AG09309 (cell line): ENCODE measurements around the gene RNF167.
A peak's percentile ranks its signal among the peaks of the same experiment; 100 is the strongest.

Source experiments
- DNase-seq: peaks from one replicate; pipeline ENCODE4 v3.0.0-alpha.2; 2010; ENCODE audit warnings: low read depth
- H3K4me3 ChIP-seq: 2 replicates; pipeline ENCODE4 v1.5.1; 2011; ENCODE audit warnings: mild to moderate bottlenecking, low read depth, low read length, moderate library complexity; ENCODE audit not compliant: control insufficient read depth
- TF ChIP-seq, protein P1 (sequence below): IDR thresholded peaks from 2 replicates; pipeline ENCODE4 v1.5.1; 2011; ENCODE audit warnings: mild to moderate bottlenecking, low read depth, low read length, inconsistent platforms; ENCODE audit not compliant: insufficient read depth, control insufficient read depth; ENCODE audit errors: missing control alignments

RNF167 gene

DNA sequence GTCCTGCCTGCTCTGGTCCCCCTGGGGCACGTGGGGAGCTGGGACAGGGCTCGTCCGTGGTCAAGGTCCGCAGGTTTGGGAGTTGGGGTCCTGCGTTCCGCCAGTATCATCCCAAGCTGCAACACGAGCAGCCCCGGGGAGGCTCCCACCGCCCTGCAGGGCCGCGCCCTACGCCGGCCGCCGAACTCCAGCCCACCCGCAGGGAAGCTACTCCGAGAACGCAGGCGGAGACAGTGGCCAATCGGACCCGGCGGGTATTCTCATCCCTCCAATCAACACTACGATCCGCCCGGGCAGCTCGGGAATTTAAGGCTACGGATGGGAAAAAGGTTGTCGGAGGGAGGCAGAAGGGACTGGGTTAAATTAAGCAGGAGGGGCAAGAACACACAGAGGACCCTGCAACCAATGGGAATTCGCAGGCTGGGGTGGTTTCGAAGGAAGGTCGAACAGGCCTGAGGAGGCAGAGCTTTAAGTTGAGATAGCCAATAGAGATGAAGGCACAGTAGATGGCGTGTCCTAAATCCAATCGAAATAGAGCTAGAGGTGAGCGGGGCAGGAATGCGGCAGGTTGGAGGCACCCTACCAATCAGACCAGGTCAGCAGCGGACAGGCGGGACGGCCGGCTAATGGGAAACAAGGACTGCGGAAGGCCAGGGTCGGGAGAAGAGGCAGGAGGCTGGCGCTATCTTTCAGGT is 26.9 kb downstream of the RNF167 start:
- peak overlapping the region; percentile 87 for H3K4me3 ChIP-seq
- DNase-seq: peak; percentile 98
- TF ChIP-seq, protein P1, sequence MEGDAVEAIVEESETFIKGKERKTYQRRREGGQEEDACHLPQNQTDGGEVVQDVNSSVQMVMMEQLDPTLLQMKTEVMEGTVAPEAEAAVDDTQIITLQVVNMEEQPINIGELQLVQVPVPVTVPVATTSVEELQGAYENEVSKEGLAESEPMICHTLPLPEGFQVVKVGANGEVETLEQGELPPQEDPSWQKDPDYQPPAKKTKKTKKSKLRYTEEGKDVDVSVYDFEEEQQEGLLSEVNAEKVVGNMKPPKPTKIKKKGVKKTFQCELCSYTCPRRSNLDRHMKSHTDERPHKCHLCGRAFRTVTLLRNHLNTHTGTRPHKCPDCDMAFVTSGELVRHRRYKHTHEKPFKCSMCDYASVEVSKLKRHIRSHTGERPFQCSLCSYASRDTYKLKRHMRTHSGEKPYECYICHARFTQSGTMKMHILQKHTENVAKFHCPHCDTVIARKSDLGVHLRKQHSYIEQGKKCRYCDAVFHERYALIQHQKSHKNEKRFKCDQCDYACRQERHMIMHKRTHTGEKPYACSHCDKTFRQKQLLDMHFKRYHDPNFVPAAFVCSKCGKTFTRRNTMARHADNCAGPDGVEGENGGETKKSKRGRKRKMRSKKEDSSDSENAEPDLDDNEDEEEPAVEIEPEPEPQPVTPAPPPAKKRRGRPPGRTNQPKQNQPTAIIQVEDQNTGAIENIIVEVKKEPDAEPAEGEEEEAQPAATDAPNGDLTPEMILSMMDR: no peak

GRCh38 chr17:4967539-4968485 is 27.7 kb downstream of the RNF167 start, which contains the start of gene SPAG7:
Gene SPAG7, minus strand, starts transcription at chr17:4967817. Its CDS starts 13 bp downstream, at chr17:4967804.
- peak within 1 kb of the TSS; percentile 87 for H3K4me3 ChIP-seq
- DNase-seq: peak; percentile 94
- TF ChIP-seq, protein P1: no peak

- H3K4me3 ChIP-seq: peak overlapping the region; percentile 87
- DNase-seq: no peak
- TF ChIP-seq, protein P1: peak; percentile 1
These were observed 28.5 kb downstream of the RNF167 start for GRCh38 chr17:4968486-4969046.

- H3K4me3 ChIP-seq: peak overlapping the region; percentile 87
- TF ChIP-seq, protein P1: no peak
- peak; percentile 93 for DNase-seq
These were observed 29.0 kb downstream of the RNF167 start for GRCh38 chr17:4969047-4969550.

- peak overlapping the region; percentile 87 for H3K4me3 ChIP-seq
- TF ChIP-seq, protein P1: no peak
- DNase-seq: no peak
These were observed 29.6 kb downstream of the RNF167 start for GRCh38 chr17:4969551-4970173.

DNA sequence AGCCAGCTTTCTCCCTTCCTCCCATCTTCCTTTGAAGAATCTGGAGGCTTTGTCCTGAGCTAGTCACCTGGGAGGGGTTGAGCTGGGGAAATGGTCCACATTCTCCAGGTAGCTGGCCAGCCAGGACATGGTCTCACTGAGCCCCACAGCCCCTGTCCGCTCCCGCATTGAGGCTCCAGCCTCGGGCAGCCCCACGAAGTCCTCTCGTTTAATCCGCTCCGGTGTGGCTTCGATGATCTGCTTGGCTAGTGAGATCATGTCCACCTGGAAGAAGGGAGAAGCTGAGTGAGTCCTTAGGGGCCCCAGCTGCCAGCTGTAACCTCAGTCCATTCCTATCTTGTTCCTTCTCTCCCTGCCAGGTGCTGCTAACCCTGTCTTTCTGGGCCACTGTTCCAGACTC is 30.2 kb downstream of the RNF167 start:
- TF ChIP-seq, protein P1: no peak
- H3K4me3 ChIP-seq: no peak overlapping the region
- DNase-seq: no peak
